A549 (cell line): ENCODE measurements around the gene RAET1L. TPM values are rescaled to one million over a fixed set of nuclear protein-coding genes. Genes with fewer than 3 reads are reported as not detected.
A peak's percentile ranks its signal among the peaks of the same experiment; 100 is the strongest.

ENCODE experiments used
- ATAC-seq, 2 experiments: fragments of 200-7000 bp in 1 of 2; fragments of >200 bp in 1 of 2; cut with Nextera tagmentation in 1 of 2; cut with Tn5 transposase in 1 of 2; 3 replicates each; pipeline versions ENCODE4 v1.8.0 to v1.9.1; 2018 to 2020; ENCODE audit warnings: mild to moderate bottlenecking in 1 of 2, moderate library complexity in 1 of 2
- CTCF ChIA-PET: fragments of 300-600 bp; sonication (Branson Sonifier 250); formaldehyde crosslinking; extraction: SDS; loops from one replicate; lab custom pipeline; 2021; ENCODE audit warnings: antibody characterized with exemption, inconsistent platforms; lab: Yijun Ruan, JAX
- POLR2A ChIA-PET: fragments of 350-600 bp; formaldehyde crosslinking; extraction: SDS; loops from one replicate; lab custom pipeline; 2021; ENCODE audit warnings: antibody characterized with exemption, inconsistent platforms; lab: Yijun Ruan, JAX
- DNase-seq, 2 experiments: peaks; one replicate each; pipeline versions ENCODE4 v3.0.0 to v3.0.0-alpha.2; 2011 to 2016; ENCODE audit warnings: low read depth in 1 of 2, low spot score in 1 of 2
- FAIRE-seq: peaks from 2 replicates; lab custom pipeline; 2011; peaks lifted over from hg19 to GRCh38; lab: Jason Lieb, UNC
- H3K27ac ChIP-seq, 2 experiments: fragments of >200 bp; sonication (Bioruptor Twin); formaldehyde crosslinking; 3 replicates each; pipeline ENCODE4 v1.5.1; 2016 to 2017
- H3K4me1 ChIP-seq: fragments of >200 bp; sonication (Bioruptor Twin); formaldehyde crosslinking; 3 replicates; pipeline ENCODE4 v1.6.1; 2016
- H3K4me2 ChIP-seq: fragments of >200 bp; sonication (Bioruptor Twin); formaldehyde crosslinking; 3 replicates; pipeline ENCODE4 v1.6.1; 2016
- H3K4me3 ChIP-seq: fragments of >200 bp; sonication (Bioruptor Twin); formaldehyde crosslinking; 3 replicates; pipeline ENCODE4 v1.5.1; 2016
- H3K9me3 ChIP-seq: fragments of >200 bp; sonication (Bioruptor Twin); formaldehyde crosslinking; 3 replicates; pipeline ENCODE4 v1.6.1; 2016
- CBX2 ChIP-seq: fragments of 200-600 bp; sonication (generic); IDR thresholded peaks from 2 replicates; pipeline ENCODE4 v1.6.1; 2016; ENCODE audit warnings: low read depth, mild to moderate bottlenecking, borderline replicate concordance
- CEBPB ChIP-seq, 2 experiments: fragments of >200 bp in 1 of 2; sonication (Bioruptor Twin) in 1 of 2; formaldehyde crosslinking in 1 of 2; IDR thresholded peaks; 2 replicates each; pipeline ENCODE4 v1.6.1; 2012 to 2016
- CHD4 ChIP-seq: fragments of 200-600 bp; sonication (generic); IDR thresholded peaks from 2 replicates; pipeline ENCODE4 v1.6.1; 2016; ENCODE audit warnings: antibody characterized with exemption, mild to moderate bottlenecking, borderline replicate concordance
- CTCF ChIP-seq: fragments of >200 bp; sonication (Bioruptor Twin); formaldehyde crosslinking; IDR thresholded peaks from 3 replicates; pipeline ENCODE4 v1.5.1; 2016
- EP300 ChIP-seq, 2 experiments: fragments of >200 bp; sonication (Bioruptor Twin); formaldehyde crosslinking; IDR thresholded peaks; 2 replicates in 1 of 2; 3 replicates in 1 of 2; pipeline ENCODE4 v1.6.1; 2016 to 2017
- ESRRA ChIP-seq: fragments of 150-350 bp; IDR thresholded peaks from 2 replicates; pipeline ENCODE4 v1.6.1; 2014; ENCODE audit warnings: mild to moderate bottlenecking, low read length, borderline replicate concordance
- HOXB13 ChIP-seq: fragments of 250-450 bp; sonication (Bioruptor Pico); IDR thresholded peaks from 2 replicates; pipeline ENCODE4 v1.5.0; 2020; ENCODE audit warnings: low read depth, mild to moderate bottlenecking, moderate library complexity
- HOXB5 ChIP-seq: fragments of 250-450 bp; sonication (Bioruptor Pico); IDR thresholded peaks from 2 replicates; pipeline ENCODE4 v1.5.0; 2020; ENCODE audit warnings: mild to moderate bottlenecking, moderate library complexity
- JUN ChIP-seq, 2 experiments: fragments of >200 bp; sonication (Bioruptor Twin); formaldehyde crosslinking; IDR thresholded peaks; 2 replicates in 1 of 2; 3 replicates in 1 of 2; pipeline ENCODE4 v1.6.1; 2016 to 2017
- KDM5A ChIP-seq: fragments of 200-600 bp; sonication (generic); IDR thresholded peaks from 2 replicates; pipeline ENCODE4 v1.6.1; 2016; ENCODE audit warnings: antibody characterized with exemption, mild to moderate bottlenecking
- MAFK ChIP-seq: fragments of 450-650 bp; IDR thresholded peaks from 2 replicates; pipeline ENCODE4 v1.6.1; 2014; ENCODE audit not compliant: partially characterized antibody
- MAZ ChIP-seq: fragments of 150-350 bp; IDR thresholded peaks from 2 replicates; pipeline ENCODE4 v1.6.1; 2014; ENCODE audit warnings: antibody characterized with exemption, low read depth, low read length, borderline replicate concordance
- NPAS2 ChIP-seq: fragments of 250-450 bp; sonication (Bioruptor Pico); IDR thresholded peaks from 2 replicates; pipeline ENCODE4 v1.8.0; 2022; ENCODE audit warnings: mild to moderate bottlenecking, moderate library complexity, borderline replicate concordance
- PBX3 ChIP-seq: IDR thresholded peaks from 2 replicates; pipeline ENCODE4 v1.6.1; 2012
- POLR2A ChIP-seq: IDR thresholded peaks from 2 replicates; pipeline ENCODE4 v1.6.1; 2012; ENCODE audit warnings: mild to moderate bottlenecking, low read length
- POLR2AphosphoS2 ChIP-seq: conservative IDR thresholded peaks from 2 replicates; pipeline ENCODE4 v1.6.1; 2012; ENCODE audit warnings: low read length, improper control_type of control experiment, inconsistent platforms
- RAD21 ChIP-seq, 2 experiments: fragments of >200 bp in 1 of 2; sonication (Bioruptor Twin) in 1 of 2; formaldehyde crosslinking in 1 of 2; IDR thresholded peaks in 1 of 2; conservative IDR thresholded peaks in 1 of 2; 2 replicates in 1 of 2; 3 replicates in 1 of 2; pipeline ENCODE4 v1.6.1; 2012 to 2018; ENCODE audit warnings: inconsistent platforms in 1 of 2
- RFX5 ChIP-seq: fragments of 450-650 bp; IDR thresholded peaks from 2 replicates; pipeline ENCODE4 v1.7.1; 2014; ENCODE audit warnings: antibody characterized with exemption, mild to moderate bottlenecking, moderate library complexity
- SMC3 ChIP-seq: fragments of >200 bp; sonication (Bioruptor Twin); formaldehyde crosslinking; IDR thresholded peaks from 3 replicates; pipeline ENCODE4 v1.6.1; 2018; ENCODE audit warnings: inconsistent platforms
- TP53 ChIP-seq: fragments of 250-450 bp; sonication (Bioruptor Pico); IDR thresholded peaks from 2 replicates; pipeline ENCODE4 v1.5.0; 2021; ENCODE audit warnings: mild to moderate bottlenecking, moderate library complexity
- ZNF302 ChIP-seq: fragments of 250-450 bp; sonication (Bioruptor Pico); IDR thresholded peaks from 2 replicates; pipeline ENCODE4 v1.9.0; 2021; ENCODE audit warnings: inconsistent platforms, mild to moderate bottlenecking, moderate library complexity
- ZSCAN20 ChIP-seq: fragments of 250-450 bp; sonication (Bioruptor Pico); IDR thresholded peaks from 2 replicates; pipeline ENCODE4 v1.8.0; 2022; ENCODE audit warnings: mild to moderate bottlenecking, moderate library complexity
- WGBS: methylation state at CpG from one replicate; pipeline ENCODE4 v1.1.6; 2017; ENCODE audit errors: missing lambda C conversion rate; 5-methylcytosine and 5-hydroxymethylcytosine counted together
- polyA plus RNA-seq, 4 experiments: library from polyadenylated mRNA; depleted of rRNA in 3 of 4; stranded (reverse); fragments of >200 nt; fragmentation: RNase III in 1 of 4; extraction: RNeasy Plus Mini Kit Qiagen cat#74134 plus additional on column Dnase treatment in 1 of 4; gene quantifications; 2 replicates in 3 of 4; 3 replicates in 1 of 4; pipeline ENCODE4 v1.2.3, GENCODE V29; 2011 to 2017
- TF ChIP-seq, protein P1 (sequence below): IDR thresholded peaks from 2 replicates; pipeline ENCODE4 v1.6.1; 2012; ENCODE audit warnings: low read depth, borderline replicate concordance

Gene RAET1L
- polyA plus RNA-seq, 2 of the 4 experiments (the other 2 are of a cell fraction): 0.22 TPM; not detected in 1

DNA sequence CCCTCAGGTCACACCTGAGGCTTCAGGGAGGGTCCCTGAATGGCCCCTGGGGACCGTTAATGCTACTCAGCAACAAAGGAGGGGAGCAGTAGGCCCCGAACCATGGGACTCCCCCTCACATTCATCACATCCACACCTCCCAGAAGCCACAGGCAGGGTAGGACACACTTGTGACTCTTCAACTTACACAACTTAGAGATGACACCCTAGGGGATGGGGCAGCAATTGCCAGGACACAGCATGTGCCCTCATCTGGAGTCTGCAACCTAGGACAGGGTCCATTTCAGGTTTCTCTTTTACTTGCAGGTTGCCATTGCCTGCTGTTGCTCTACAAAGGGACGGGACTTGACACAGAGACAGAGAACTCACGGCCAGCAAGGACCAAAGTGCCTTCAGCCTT, 42.8 kb upstream of the RAET1L start:
- DNase-seq: no peak

DNA sequence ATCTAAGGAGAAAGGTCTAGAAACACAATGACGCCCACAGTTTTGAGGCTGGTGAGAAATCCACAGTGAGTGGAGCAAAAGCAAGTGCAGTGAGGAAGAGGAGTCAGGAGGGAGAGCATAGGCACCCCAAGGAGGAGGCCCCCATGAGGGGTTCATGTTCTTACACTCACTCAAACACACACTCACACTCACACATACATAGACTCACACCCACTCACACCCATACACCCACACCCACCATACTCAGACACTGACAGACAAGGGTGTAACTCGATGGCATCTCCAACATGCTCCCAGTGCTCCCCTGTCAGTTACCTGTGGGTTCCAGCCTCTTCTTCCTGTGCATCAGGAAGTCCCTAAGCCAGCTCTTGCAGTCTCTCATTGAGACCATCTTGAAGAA, 39.8 kb upstream of the RAET1L start:
- no peak overlapping the region for H3K4me3 ChIP-seq
- no peak for ATAC-seq
- no peaks in the 10 kb centered on the region for H3K9me3 ChIP-seq
- no peak overlapping the region for H3K27ac ChIP-seq
- 32% methylated on average over 2 of the region's 2 CpGs for WGBS
- no peak for FAIRE-seq
- ChIA-PET POLR2A (no interaction called here), CTCF (interaction anchor here (1.1 kb wide), 1 partner anchor 15 kb away, joined by 3 read pairs; no protein-coding TSS in a partner anchor)
- TF ChIP-seq ESRRA (no peak), CEBPB (IDR thresholded peaks at IDR 0.05) (no peak), POLR2AphosphoS2 (no peak), TP53 (CRISPR knock-in tag) (no peak), EP300 (IDR thresholded peaks at IDR 0.05) (no peak), MAZ (no peak), HOXB13 (CRISPR knock-in tag) (no peak), CHD4 (no peak), RFX5 (no peak), NPAS2 (CRISPR knock-in tag) (no peak), SMC3 (no peak), POLR2A (no peak), ZSCAN20 (CRISPR knock-in tag) (no peak)
- TF ChIP-seq, protein P1, sequence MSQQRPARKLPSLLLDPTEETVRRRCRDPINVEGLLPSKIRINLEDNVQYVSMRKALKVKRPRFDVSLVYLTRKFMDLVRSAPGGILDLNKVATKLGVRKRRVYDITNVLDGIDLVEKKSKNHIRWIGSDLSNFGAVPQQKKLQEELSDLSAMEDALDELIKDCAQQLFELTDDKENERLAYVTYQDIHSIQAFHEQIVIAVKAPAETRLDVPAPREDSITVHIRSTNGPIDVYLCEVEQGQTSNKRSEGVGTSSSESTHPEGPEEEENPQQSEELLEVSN: no peak
- no peak for DNase-seq
- no peak overlapping the region for H3K4me2 ChIP-seq
- no peaks in the 10 kb centered on the region for H3K4me1 ChIP-seq

More for the DNA sequence above, 42.8 kb upstream of the RAET1L start:
- WGBS: 96% methylated on average over 3 of the region's 4 CpGs
- ChIA-PET POLR2A (no interaction called here), CTCF (interaction anchor here (1.2 to 1.8 kb wide), 2 partner anchors 8 to 37 kb away, joined by 3 to 5 read pairs; no protein-coding TSS in a partner anchor)
- Histone ChIP-seq H3K9me3 (no peaks in the 10 kb centered on the region), H3K27ac (peak overlapping the region; percentile 78 to 96; a peak in 4 of 6 replicates), H3K4me2 (peak overlapping the region; percentile 93), H3K4me1 (peaks cover 14% of the 10 kb centered on the region), H3K4me3 (peak overlapping the region; percentile 66)
- ATAC-seq: no peak
- TF ChIP-seq RAD21 (conservative IDR thresholded peaks at IDR 0.05 in 1 of 2, IDR thresholded peaks at IDR 0.05 in 1 of 2) (no peak), HOXB5 (CRISPR knock-in tag) (no peak), PBX3 (no peak), ZNF302 (CRISPR knock-in tag) (no peak), CTCF (no peak), MAFK (no peak), JUN (IDR thresholded peaks at IDR 0.05) (no peak), KDM5A (no peak), CBX2 (no peak)
- FAIRE-seq: no peak
